ENCODE results near the gene CDC45.

- no peak for TF ChIP-seq CTCF (conservative IDR thresholded peaks at IDR 0.05; ENCODE audit: low read length)
- TF ChIP-seq EZH2phosphoT487 (IDR thresholded peaks at IDR 0.05; ENCODE audit: borderline replicate concordance), result no peak
These were observed 31.6 kb upstream of the CDC45 start for GRCh38 chr22:19448076-19448607.
